ENCODE data around the gene CXCL10. TPM values are rescaled to one million over a fixed set of nuclear protein-coding genes. Genes with fewer than 3 reads are reported as not detected.

The CXCL10 gene
- total and polyA plus RNA-seq, 7 donors, result 0.06 to 1.5 (median 0.23) TPM; not detected in 1

DNA sequence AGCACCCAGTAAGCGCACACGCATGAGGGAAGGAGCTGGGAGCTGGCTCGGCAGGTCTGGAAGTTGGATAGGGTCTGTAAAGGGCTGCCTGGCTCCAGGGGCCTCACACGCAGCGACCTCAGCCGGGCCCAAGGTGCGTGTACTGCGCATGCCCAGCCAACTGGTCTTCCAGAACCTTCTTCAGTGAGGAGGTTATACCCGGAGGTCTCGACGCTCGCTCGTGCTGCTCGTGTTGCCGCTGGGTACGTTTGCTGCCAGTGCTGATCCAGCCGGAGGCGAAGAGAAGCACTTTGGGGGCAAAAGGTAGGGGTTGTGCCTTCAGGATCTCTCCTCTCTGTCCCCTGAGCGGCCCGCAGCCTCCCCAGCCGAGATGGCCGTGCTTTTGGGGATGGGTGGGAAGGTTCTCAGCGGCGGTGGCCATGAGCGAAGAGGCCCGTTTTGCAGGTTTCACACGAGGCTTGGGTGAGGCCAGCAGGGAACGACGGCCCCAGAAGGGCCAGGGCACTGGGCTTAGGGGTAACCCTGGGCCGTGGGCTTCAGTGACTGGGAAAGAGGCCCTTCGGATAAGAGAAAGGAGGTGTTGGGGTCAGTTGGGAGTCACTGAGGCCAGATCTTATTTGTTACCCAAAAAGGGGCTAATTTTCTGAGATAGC lies 12.2 kb downstream of the CXCL10 start:
- no peak overlapping the region for H3K4me3 ChIP-seq
- no peaks in the 10 kb centered on the region for H3K9me3 ChIP-seq
- no peaks in the 10 kb centered on the region for H3K36me3 ChIP-seq (ENCODE audit: insufficient read depth in 1 of 2, low read depth in 1 of 2)
- TF ChIP-seq, protein P1, sequence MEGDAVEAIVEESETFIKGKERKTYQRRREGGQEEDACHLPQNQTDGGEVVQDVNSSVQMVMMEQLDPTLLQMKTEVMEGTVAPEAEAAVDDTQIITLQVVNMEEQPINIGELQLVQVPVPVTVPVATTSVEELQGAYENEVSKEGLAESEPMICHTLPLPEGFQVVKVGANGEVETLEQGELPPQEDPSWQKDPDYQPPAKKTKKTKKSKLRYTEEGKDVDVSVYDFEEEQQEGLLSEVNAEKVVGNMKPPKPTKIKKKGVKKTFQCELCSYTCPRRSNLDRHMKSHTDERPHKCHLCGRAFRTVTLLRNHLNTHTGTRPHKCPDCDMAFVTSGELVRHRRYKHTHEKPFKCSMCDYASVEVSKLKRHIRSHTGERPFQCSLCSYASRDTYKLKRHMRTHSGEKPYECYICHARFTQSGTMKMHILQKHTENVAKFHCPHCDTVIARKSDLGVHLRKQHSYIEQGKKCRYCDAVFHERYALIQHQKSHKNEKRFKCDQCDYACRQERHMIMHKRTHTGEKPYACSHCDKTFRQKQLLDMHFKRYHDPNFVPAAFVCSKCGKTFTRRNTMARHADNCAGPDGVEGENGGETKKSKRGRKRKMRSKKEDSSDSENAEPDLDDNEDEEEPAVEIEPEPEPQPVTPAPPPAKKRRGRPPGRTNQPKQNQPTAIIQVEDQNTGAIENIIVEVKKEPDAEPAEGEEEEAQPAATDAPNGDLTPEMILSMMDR (IDR thresholded peaks at IDR 0.05), result no peak
- no peaks in the 10 kb centered on the region for H3K27me3 ChIP-seq (ENCODE audit: insufficient read depth in 3 of 3, low read length in 2 of 3)
- intact Hi-C loops (cut with DNase I), result no loop called here
- 95 to 97% (median 97%) methylated on average over 31 of the region's 31 CpGs for WGBS, 3 donors
- DNase-seq (no peak), ATAC-seq (no peak)
- no peaks in the 10 kb centered on the region for H3K4me1 ChIP-seq
- H3K27ac ChIP-seq, result peak overlapping the region; percentile 56

DNA sequence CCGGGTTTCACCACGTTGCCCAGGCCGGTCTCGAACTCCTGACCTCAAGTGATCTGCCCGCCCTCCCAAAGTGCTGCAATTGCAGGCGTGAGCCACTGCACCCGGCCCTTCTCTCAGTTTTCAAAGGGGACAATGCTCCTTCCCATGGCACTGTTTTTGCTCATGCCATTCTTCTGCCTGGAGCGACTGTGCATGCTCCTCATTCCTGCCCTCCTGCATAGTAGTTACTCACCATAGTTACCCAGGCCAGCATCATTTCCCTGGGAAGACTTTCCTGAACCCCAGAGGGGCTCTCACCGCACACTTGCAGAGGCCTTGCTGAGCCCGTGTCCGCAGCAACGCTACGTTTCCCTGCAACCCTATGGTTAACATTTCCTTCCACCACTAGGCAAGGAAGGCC lies 12.7 kb downstream of the CXCL10 start:
- no peak overlapping the region for H3K27ac ChIP-seq
- H3K9me3 ChIP-seq, result no peaks in the 10 kb centered on the region
- no peak overlapping the region for H3K4me3 ChIP-seq
- WGBS, 3 donors, result 96 to 98% (median 98%) methylated on average over 13 of the region's 13 CpGs
- H3K36me3 ChIP-seq (ENCODE audit: insufficient read depth in 1 of 2, low read depth in 1 of 2), result no peaks in the 10 kb centered on the region
- intact Hi-C loops (cut with DNase I), result no loop called here
- H3K27me3 ChIP-seq (ENCODE audit: insufficient read depth in 3 of 3, low read length in 2 of 3), result no peaks in the 10 kb centered on the region
- no peaks in the 10 kb centered on the region for H3K4me1 ChIP-seq
- TF ChIP-seq, protein P1 (IDR thresholded peaks at IDR 0.05), result no peak
- DNase-seq (no peak), ATAC-seq (no peak)

DNA sequence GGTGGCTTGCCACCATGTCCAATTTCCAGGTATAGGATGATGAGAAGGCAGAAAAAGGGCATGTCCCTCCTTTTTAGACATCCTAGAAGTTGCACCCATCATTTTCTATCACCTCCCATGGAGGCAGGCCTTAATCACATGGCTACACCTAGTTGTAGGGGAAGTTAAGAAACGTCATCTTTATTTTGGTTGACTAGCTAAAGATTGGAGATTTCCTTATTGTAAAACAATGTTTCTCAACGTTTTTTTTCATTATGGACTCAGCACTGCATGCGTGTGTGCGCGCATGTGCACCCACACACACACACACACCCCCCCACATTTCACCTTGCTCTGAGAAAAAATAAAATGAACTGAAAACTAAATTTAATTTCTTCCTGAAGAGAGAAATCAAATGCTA lies 14.0 kb downstream of the CXCL10 start:
- Histone ChIP-seq H3K4me3 (no peak overlapping the region), H3K36me3 (ENCODE audit: insufficient read depth in 1 of 2, low read depth in 1 of 2) (no peaks in the 10 kb centered on the region), H3K27ac (no peak overlapping the region), H3K4me1 (no peaks in the 10 kb centered on the region), H3K27me3 (ENCODE audit: insufficient read depth in 3 of 3, low read length in 2 of 3) (peaks cover 0 to under 1% (median 0%) of the 10 kb centered on the region in 3 donors), H3K9me3 (no peaks in the 10 kb centered on the region)
- DNase-seq, result no peak
- TF ChIP-seq, protein P1 (IDR thresholded peaks at IDR 0.05), result no peak
- WGBS, 3 donors, result 73 to 86% (median 84%) methylated on average over 5 of the region's 5 CpGs
- intact Hi-C loops (cut with DNase I), result no loop called here
- no peak for ATAC-seq

DNA sequence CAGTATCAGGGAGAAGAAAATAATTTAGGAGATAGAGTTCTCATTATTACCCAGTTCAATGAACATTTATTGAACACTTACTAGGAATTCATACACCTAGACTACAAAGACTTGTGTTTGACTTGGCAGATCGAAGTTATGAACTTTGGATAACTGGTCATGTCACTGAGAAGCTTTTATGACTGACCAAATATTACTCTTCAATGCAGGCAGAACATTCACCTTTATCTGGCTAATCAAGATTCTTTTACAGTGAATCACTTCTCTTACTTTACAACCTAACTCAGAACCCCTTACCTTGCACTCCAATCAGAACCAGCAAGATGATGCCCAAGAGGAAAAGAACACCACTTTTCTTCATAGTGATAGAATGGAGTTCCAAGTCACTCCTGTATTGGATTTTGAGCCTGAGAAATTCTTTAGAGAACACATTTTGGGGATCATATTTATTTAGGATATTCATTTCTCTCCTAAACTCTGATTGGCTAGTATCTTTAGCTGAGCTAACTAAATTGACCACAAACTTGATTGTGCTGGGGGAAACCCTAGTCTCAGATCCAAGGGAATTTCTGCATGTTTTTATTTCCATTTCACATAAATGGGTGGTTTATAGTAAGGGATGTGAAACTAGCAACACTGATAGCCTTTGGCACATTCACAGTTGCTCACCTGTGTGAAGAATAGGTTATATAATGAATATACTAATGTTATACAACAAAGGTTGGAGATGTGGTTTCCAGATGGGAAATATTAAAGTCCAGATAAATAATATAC lies 16.0 kb downstream of the CXCL10 start, which contains the start of gene CXCL9:
Gene CXCL9, minus strand, starts transcription at position 421 of the 774 bp plus-strand sequence. Its CDS starts 60 bp downstream, at position 361.
- no peaks in the 10 kb centered on the region for H3K9me3 ChIP-seq
- H3K27ac ChIP-seq, result no peak within 1 kb of the TSS
- DNase-seq, result no peak
- no peak for ATAC-seq
- no peaks in the 10 kb centered on the region for H3K4me1 ChIP-seq
- intact Hi-C loops (cut with DNase I), result no loop called here
- WGBS, 3 donors, result 79 to 82% (median 80%) methylated on average over 1 of the region's 1 CpG
- TF ChIP-seq, protein P1 (IDR thresholded peaks at IDR 0.05), result no peak
- H3K36me3 ChIP-seq (ENCODE audit: insufficient read depth in 1 of 2, low read depth in 1 of 2), result no peaks in the 10 kb centered on the region
- H3K27me3 ChIP-seq (ENCODE audit: insufficient read depth in 3 of 3, low read length in 2 of 3), result peaks cover 0 to 9% (median 0%) of the 10 kb centered on the region in 3 donors
- no peak within 1 kb of the TSS for H3K4me3 ChIP-seq
